Sigmoid colon (tissue), 4 donors: ENCODE results near the gene SEC16B.

ENCODE experiments used
- CTCF ChIP-seq, 4 experiments: fragments of 450-650 bp in 3 of 4; fragments of 200-600 bp in 1 of 4; IDR thresholded peaks; one replicate each; pipeline ENCODE4 v1.5.1; 2016 to 2019; ENCODE audit warnings: antibody characterized with exemption in 4 of 4, mild to moderate bottlenecking in 3 of 4, moderate library complexity in 2 of 4
- POLR2A ChIP-seq, 2 donors: fragments of 450-650 bp; IDR thresholded peaks; one replicate each; pipeline ENCODE4 v1.6.1; 2016; ENCODE audit warnings: antibody characterized with exemption in 2 of 2, mild to moderate bottlenecking in 2 of 2, moderate library complexity in 2 of 2
- POLR2AphosphoS5 ChIP-seq, 4 donors: sonication (generic); formaldehyde crosslinking; IDR thresholded peaks; one replicate each; pipeline ENCODE4 v1.6.1; 2017; ENCODE audit warnings: antibody characterized with exemption in 4 of 4

GRCh38 chr1:177940682-177941081 is 29.2 kb downstream of the SEC16B start:
- TF ChIP-seq POLR2A (IDR thresholded peaks at IDR 0.05): no peak
- TF ChIP-seq CTCF (IDR thresholded peaks at IDR 0.05): no peak
- no peak for TF ChIP-seq POLR2AphosphoS5 (IDR thresholded peaks at IDR 0.05)
